Measurements from ENCODE around the gene INTS7.
A peak's percentile ranks its signal among the peaks of the same experiment; 100 is the strongest.

Gene INTS7, protein sequence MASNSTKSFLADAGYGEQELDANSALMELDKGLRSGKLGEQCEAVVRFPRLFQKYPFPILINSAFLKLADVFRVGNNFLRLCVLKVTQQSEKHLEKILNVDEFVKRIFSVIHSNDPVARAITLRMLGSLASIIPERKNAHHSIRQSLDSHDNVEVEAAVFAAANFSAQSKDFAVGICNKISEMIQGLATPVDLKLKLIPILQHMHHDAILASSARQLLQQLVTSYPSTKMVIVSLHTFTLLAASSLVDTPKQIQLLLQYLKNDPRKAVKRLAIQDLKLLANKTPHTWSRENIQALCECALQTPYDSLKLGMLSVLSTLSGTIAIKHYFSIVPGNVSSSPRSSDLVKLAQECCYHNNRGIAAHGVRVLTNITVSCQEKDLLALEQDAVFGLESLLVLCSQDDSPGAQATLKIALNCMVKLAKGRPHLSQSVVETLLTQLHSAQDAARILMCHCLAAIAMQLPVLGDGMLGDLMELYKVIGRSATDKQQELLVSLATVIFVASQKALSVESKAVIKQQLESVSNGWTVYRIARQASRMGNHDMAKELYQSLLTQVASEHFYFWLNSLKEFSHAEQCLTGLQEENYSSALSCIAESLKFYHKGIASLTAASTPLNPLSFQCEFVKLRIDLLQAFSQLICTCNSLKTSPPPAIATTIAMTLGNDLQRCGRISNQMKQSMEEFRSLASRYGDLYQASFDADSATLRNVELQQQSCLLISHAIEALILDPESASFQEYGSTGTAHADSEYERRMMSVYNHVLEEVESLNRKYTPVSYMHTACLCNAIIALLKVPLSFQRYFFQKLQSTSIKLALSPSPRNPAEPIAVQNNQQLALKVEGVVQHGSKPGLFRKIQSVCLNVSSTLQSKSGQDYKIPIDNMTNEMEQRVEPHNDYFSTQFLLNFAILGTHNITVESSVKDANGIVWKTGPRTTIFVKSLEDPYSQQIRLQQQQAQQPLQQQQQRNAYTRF

DNA sequence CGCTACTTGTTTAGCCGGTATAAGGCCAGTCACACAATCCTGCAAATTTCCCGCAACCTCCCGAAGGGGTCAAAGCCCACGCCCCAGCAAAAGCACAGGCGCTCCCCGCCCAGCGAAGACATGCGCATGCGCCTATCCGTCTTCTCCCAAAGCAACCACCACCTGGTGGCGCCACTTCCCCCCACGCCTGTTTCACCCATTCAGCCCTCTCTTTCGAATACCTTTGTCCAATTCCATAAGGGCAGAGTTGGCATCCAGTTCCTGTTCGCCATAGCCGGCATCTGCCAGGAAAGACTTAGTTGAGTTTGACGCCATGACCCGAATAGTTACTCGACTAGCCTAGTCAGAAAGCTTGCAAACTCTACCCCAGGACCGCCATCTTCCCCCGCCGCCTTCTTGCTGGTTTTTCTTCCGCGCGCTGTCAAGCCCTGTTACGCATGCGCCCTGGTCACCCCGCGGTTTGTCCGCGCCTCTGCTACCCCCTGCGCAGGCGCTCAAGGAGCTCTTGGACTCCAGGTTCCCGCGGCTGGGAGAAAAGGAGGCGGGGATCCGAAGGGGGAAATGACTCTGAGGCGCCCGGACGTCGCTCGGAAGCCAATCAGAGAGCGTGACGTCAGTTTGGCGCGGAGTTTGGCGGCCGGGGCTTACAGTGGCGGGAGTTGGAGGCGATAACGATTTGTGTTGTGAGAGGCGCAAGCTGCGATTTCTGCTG, at the start of gene INTS7, which contains the start of gene DTL:
Gene INTS7 (minus strand): TSS at position 435 of the 712 bp plus-strand sequence. CDS start 120 bp downstream, at position 315.
Gene DTL (plus strand): TSS at position 626 of the 712 bp plus-strand sequence. CDS start 143 bp downstream, outside the sequence.
- H3K27ac Mint-ChIP-seq, result peak within 1 kb of the TSS; percentile 99
- peaks cover 18 to 19% of the 10 kb centered on the region in 2 donors for H3K36me3 Mint-ChIP-seq
- peak; percentile 88 to 91 for ATAC-seq (replicated peaks)
- peak within 1 kb of the TSS; percentile 86 to 90 for H3K4me3 Mint-ChIP-seq
- peaks cover 21 to 40% of the 10 kb centered on the region in 2 donors for H3K4me1 Mint-ChIP-seq
- peak; percentile 98 for DNase-seq
- no peaks in the 10 kb centered on the region for H3K9me3 Mint-ChIP-seq
- H3K27me3 Mint-ChIP-seq, result no peaks in the 10 kb centered on the region

DNA sequence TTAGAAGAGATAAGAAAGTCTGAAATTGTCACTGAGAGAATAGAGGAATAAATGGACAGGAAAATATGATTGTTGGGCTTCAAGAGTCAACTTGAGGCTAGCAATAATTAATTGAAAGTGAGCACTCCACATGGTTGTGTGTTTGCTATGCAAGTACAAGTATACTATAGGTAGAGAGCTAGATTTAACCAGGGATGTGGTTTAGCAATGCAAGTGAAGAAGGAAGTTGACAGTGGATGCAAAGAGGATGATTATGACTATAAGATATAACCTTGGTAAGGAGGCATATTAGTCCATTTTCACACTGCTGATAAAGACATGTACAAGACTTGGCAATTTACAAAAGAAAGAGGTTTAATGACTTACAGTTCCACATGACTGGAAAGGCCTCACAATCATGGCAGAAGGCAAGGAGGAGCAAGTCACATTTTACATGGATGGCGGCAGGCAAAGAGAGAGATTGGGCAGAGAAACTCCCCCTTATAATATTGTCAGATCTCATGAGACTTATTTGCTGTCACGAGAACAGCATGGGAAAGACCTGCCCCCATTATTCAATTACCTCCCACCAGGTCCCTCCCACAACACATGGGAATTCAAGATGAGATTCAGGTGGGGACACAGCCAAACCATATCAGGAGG, 47.5 kb upstream of the INTS7 start:
- Mint-ChIP-seq H3K36me3 (peaks cover 7 to 17% of the 10 kb centered on the region in 2 donors), H3K9me3 (no peaks in the 10 kb centered on the region), H3K4me3 (no peak overlapping the region), H3K27ac (no peak overlapping the region), H3K4me1 (peaks cover 0 to 3% of the 10 kb centered on the region in 2 donors), H3K27me3 (no peaks in the 10 kb centered on the region)
- no peak for ATAC-seq (replicated peaks)
- no peak for DNase-seq

DNA sequence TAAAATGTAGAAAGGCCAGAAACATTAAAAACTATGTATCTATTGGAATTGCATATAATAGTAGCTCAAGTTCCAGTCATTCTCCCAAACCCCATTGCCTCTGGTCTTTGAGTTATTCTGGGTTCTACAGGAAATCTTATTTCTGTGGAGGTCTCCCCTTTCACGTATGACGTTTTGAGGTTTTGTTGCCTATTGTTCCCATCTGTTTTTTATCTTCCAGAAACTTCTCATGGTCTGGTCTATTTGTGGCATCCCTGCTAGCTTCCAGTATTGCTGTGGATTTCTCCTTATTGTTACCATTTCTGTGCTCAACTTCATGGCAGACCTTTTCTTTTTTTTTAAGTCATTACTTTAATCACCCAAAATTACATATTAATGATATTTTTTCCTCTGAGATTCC, 43.5 kb upstream of the INTS7 start:
- Mint-ChIP-seq H3K27ac (no peak overlapping the region), H3K9me3 (no peaks in the 10 kb centered on the region), H3K4me3 (no peak overlapping the region), H3K4me1 (no peaks in the 10 kb centered on the region), H3K27me3 (no peaks in the 10 kb centered on the region), H3K36me3 (peaks cover 7 to 9% of the 10 kb centered on the region in 2 donors)
- DNase-seq (no peak), ATAC-seq (replicated peaks) (no peak)

GRCh38 chr1:212077028-212077427, 41.7 kb upstream of the INTS7 start:
- H3K4me3 Mint-ChIP-seq, result no peak overlapping the region
- no peaks in the 10 kb centered on the region for H3K9me3 Mint-ChIP-seq
- ATAC-seq (replicated peaks), result no peak

GRCh38 chr1:212074856-212075255, 39.5 kb upstream of the INTS7 start:
- H3K9me3 Mint-ChIP-seq, result no peaks in the 10 kb centered on the region

More at GRCh38 chr1:212077028-212077427, 41.7 kb upstream of the INTS7 start:
- Mint-ChIP-seq H3K36me3 (peaks cover 9% of the 10 kb centered on the region in 2 donors), H3K27ac (no peak overlapping the region), H3K27me3 (no peaks in the 10 kb centered on the region), H3K4me1 (no peaks in the 10 kb centered on the region)
- no peak for DNase-seq

DNA sequence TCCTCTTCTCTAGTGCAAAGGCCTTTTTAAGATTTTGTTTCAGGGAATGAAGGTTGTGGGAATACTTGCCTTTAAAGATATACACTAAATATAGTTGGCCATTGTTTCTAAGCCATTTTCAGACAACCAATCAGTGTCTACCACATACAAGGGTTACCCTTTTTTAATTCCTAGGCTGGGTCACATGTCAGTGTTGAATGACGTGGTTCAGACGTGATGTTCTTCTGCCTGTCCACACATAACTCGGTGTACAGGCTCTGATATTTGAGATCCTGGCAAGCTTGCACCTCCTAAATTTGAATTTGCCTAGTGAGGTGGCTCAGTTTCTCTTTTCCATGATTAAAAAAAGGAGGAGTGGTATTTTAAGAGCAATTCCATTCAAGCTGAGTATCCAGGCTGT, 39.0 kb upstream of the INTS7 start:
- no peaks in the 10 kb centered on the region for H3K4me1 Mint-ChIP-seq
- H3K27me3 Mint-ChIP-seq, result no peaks in the 10 kb centered on the region
- ATAC-seq (replicated peaks) (no peak), DNase-seq (no peak)
- no peak overlapping the region for H3K27ac Mint-ChIP-seq
- no peaks in the 10 kb centered on the region for H3K9me3 Mint-ChIP-seq
- no peak overlapping the region for H3K4me3 Mint-ChIP-seq
- peaks cover 8 to 15% of the 10 kb centered on the region in 2 donors for H3K36me3 Mint-ChIP-seq

More at GRCh38 chr1:212074856-212075255, 39.5 kb upstream of the INTS7 start:
- ATAC-seq (replicated peaks), result no peak
- no peaks in the 10 kb centered on the region for H3K4me1 Mint-ChIP-seq
- H3K4me3 Mint-ChIP-seq, result no peak overlapping the region
- H3K27me3 Mint-ChIP-seq, result no peaks in the 10 kb centered on the region
- H3K36me3 Mint-ChIP-seq, result peaks cover 8 to 15% of the 10 kb centered on the region in 2 donors
- no peak overlapping the region for H3K27ac Mint-ChIP-seq
- no peak for DNase-seq

DNA sequence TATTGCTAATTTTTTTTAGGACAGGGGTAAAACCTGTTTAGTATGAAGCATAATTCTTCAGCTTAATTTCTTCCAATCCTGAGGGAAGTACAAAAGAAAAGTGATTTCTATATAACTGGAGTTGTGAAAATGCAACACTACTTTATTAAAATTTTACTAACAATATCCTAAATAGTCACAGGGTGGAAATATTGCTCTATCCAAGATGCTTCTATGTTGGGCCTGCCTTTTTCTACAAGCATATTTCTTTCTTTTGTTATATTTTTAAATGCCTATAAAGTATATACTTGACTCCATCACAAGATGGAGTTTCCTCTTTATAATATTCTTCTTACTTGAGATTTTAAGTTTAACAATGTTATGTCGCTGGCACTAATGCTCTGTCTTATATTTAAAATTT, 38.1 kb upstream of the INTS7 start:
- DNase-seq, result no peak
- H3K9me3 Mint-ChIP-seq, result no peaks in the 10 kb centered on the region
- ATAC-seq (replicated peaks), result no peak
- H3K27me3 Mint-ChIP-seq, result no peaks in the 10 kb centered on the region
- no peak overlapping the region for H3K4me3 Mint-ChIP-seq
- H3K4me1 Mint-ChIP-seq, result no peaks in the 10 kb centered on the region
- no peak overlapping the region for H3K27ac Mint-ChIP-seq
- H3K36me3 Mint-ChIP-seq, result peaks cover 8 to 15% of the 10 kb centered on the region in 2 donors

GRCh38 chr1:212072047-212072446, 36.7 kb upstream of the INTS7 start:
- peaks cover 9 to 15% of the 10 kb centered on the region in 2 donors for H3K36me3 Mint-ChIP-seq

GRCh38 chr1:212070720-212071302, 35.5 kb upstream of the INTS7 start:
- Mint-ChIP-seq H3K27ac (no peak overlapping the region), H3K27me3 (no peaks in the 10 kb centered on the region), H3K9me3 (no peaks in the 10 kb centered on the region), H3K36me3 (peaks cover 8 to 16% of the 10 kb centered on the region in 2 donors), H3K4me3 (no peak overlapping the region), H3K4me1 (no peaks in the 10 kb centered on the region)
- ATAC-seq (replicated peaks) (peak; percentile 47 to 63), DNase-seq (no peak)

More at GRCh38 chr1:212072047-212072446, 36.7 kb upstream of the INTS7 start:
- Mint-ChIP-seq H3K27ac (no peak overlapping the region), H3K27me3 (no peaks in the 10 kb centered on the region), H3K4me1 (no peaks in the 10 kb centered on the region), H3K4me3 (no peak overlapping the region), H3K9me3 (no peaks in the 10 kb centered on the region)
- no peak for ATAC-seq (replicated peaks)
- DNase-seq, result no peak

DNA sequence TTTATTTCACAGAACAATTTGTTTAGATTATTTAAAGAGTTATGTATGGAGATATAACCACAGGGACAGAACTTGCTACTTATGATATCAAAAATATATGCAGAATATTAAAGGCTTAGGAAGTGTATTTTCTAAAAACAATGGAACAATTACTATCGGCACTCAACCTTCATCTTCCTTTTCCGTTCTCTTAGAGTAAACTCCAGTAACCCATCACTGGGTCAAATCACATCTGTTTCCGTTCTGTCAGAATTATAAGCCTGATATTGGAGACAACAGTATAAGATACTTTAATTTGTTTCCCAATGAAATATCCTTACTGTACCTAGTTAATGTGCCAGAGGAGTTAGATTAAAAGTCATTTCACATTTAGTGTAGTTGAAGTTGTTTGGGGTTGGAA, 32.4 kb upstream of the INTS7 start:
- DNase-seq (no peak), ATAC-seq (replicated peaks) (no peak)
- H3K4me1 Mint-ChIP-seq, result no peaks in the 10 kb centered on the region
- no peaks in the 10 kb centered on the region for H3K9me3 Mint-ChIP-seq
- H3K36me3 Mint-ChIP-seq, result peaks cover 5 to 11% of the 10 kb centered on the region in 2 donors
- no peak overlapping the region for H3K4me3 Mint-ChIP-seq
- H3K27ac Mint-ChIP-seq, result no peak overlapping the region
- H3K27me3 Mint-ChIP-seq, result no peaks in the 10 kb centered on the region

GRCh38 chr1:212062832-212063438, 27.6 kb upstream of the INTS7 start:
- no peaks in the 10 kb centered on the region for H3K4me1 Mint-ChIP-seq
- no peaks in the 10 kb centered on the region for H3K27me3 Mint-ChIP-seq
- DNase-seq, result no peak
- H3K9me3 Mint-ChIP-seq, result peaks cover 0 to 3% of the 10 kb centered on the region in 2 donors
- H3K27ac Mint-ChIP-seq, result no peak overlapping the region
- peaks cover 6 to 9% of the 10 kb centered on the region in 2 donors for H3K36me3 Mint-ChIP-seq
- ATAC-seq (replicated peaks), result peak; percentile 38 to 47
- H3K4me3 Mint-ChIP-seq, result no peak overlapping the region

DNA sequence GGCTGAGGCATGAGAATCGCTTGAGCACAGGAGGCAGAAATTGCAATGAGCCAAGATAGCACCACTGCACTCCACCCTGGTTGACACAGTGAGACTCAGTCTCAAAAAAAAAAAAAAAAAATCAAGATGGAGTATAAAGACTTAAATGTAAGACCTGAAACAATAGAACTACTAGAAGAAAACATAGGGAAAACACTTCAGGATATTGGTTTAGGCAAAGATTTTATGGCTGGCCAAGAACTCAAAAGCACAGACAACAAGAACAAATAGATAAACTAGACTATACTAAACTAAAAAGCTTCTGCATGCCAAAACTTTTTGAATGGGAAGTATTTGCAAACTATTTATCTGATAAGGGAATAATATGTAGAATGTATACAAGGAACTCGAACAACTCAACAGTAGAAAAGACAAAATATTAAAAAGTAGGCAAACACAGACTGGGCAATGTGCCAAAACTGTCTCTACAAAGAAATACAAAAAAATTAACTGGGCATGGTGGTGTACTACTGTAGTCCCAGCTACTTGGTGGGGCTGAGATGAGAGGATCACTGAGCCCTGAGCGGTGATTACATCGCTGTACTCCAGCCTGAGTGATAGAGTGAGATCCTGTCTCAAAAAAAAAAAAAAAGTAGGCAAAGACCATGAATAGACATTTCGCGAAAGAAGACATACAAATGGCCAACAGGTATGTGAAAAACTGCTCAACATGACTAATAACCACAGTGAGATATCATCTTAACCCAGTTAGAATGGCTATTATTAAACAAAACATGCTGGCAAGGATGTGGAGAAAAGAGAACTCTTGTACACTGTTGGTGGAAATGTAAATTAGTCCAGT, 25.5 kb upstream of the INTS7 start:
- Mint-ChIP-seq H3K27ac (no peak overlapping the region), H3K27me3 (no peaks in the 10 kb centered on the region), H3K36me3 (peaks cover 21 to 25% of the 10 kb centered on the region in 2 donors), H3K4me1 (no peaks in the 10 kb centered on the region), H3K9me3 (peaks cover 15 to 19% of the 10 kb centered on the region in 2 donors), H3K4me3 (no peak overlapping the region)
- no peak for ATAC-seq (replicated peaks)
- no peak for DNase-seq

Measured in stimulated activated naive B cell treated with anti-CD40 and anti-IgM and Interleukin-4, amounts not matched to agents 10 μg/mL and 1 μg/mL and 100 μg/mL, for 72 hours (primary cell).